Activated CD4-positive, alpha-beta T cell treated with anti-CD3 and anti-CD28 coated beads, Interleukin-2, Interleukin-4, amounts not matched to agents 100 ng/mL and 50 ng/mL, durations not matched to agents 16 hours and 8 hours (primary cell): Measurements from ENCODE around the gene RGS6.

Experiments
- DNase-seq: peaks from one replicate; pipeline ENCODE4 v3.0.0-alpha.2; 2020; ENCODE audit warnings: low spot score

RGS6 gene

GRCh38 chr14:72589652-72590051, 657.4 kb downstream of the RGS6 start:
- DNase-seq, result no peak

GRCh38 chr14:72590577-72590976, 658.3 kb downstream of the RGS6 start:
- DNase-seq, result peak; percentile 46

- no peak for DNase-seq
Measured at GRCh38 chr14:72591391-72591790, 659.2 kb downstream of the RGS6 start.

- peak; percentile 88 for DNase-seq
Measured at GRCh38 chr14:72594099-72594901, 662.1 kb downstream of the RGS6 start.

- no peak for DNase-seq
Measured at GRCh38 chr14:72595152-72595862, 663.1 kb downstream of the RGS6 start.

- DNase-seq, result no peak
Measured at GRCh38 chr14:72597252-72598233, 665.3 kb downstream of the RGS6 start.

- DNase-seq, result no peak
Measured at GRCh38 chr14:72598306-72598705, 666.1 kb downstream of the RGS6 start.

GRCh38 chr14:72599579-72600470, 667.6 kb downstream of the RGS6 start:
- no peak for DNase-seq

- DNase-seq, result no peak
Measured at GRCh38 chr14:72600551-72601330, 668.5 kb downstream of the RGS6 start.

GRCh38 chr14:72603639-72604038, 671.4 kb downstream of the RGS6 start:
- no peak for DNase-seq

GRCh38 chr14:72604133-72604532, 671.9 kb downstream of the RGS6 start:
- no peak for DNase-seq

GRCh38 chr14:72605096-72605920, 673.1 kb downstream of the RGS6 start:
- no peak for DNase-seq

- no peak for DNase-seq
Measured at GRCh38 chr14:72605921-72606220, 673.6 kb downstream of the RGS6 start.

- DNase-seq, result no peak
Measured at GRCh38 chr14:72606879-72607278, 674.6 kb downstream of the RGS6 start.

- no peak for DNase-seq
Measured at GRCh38 chr14:72607386-72608130, 675.3 kb downstream of the RGS6 start.

GRCh38 chr14:72608391-72609204, 676.4 kb downstream of the RGS6 start:
- no peak for DNase-seq

GRCh38 chr14:72609205-72609916, 677.1 kb downstream of the RGS6 start:
- DNase-seq, result no peak
